Activated naive CD8-positive, alpha-beta T cell treated with anti-CD3 and anti-CD28 coated beads, Interleukin-2, amount 10 ng/mL, durations not matched to agents 7 days and 5 days (primary cell): ENCODE results near the gene COL4A2. TPM values are rescaled to one million over a fixed set of nuclear protein-coding genes. Genes with fewer than 3 reads are reported as not detected.

ENCODE experiments used
- ATAC-seq: fragments of 150-1000 bp; cut with Tn5 transposase; one replicate; pipeline ENCODE4 v1.10.0; 2021; ENCODE audit warnings: low read depth, moderate library complexity
- POLR2A ChIA-PET: fragments of 350-600 bp; sonication (Branson Sonifier 250); formaldehyde crosslinking; loops from one replicate; lab custom pipeline; 2021; ENCODE audit warnings: antibody characterized with exemption; lab: Charles Lee
- DNase-seq: peaks from one replicate; pipeline ENCODE4 v3.0.0; 2021
- H3K27ac Mint-ChIP-seq: one replicate; pipeline ENCODE4 v1.8.0; 2022; ENCODE audit warnings: mild to moderate bottlenecking, mixed read lengths
- H3K27me3 Mint-ChIP-seq: one replicate; pipeline ENCODE4 v1.8.0; 2022; ENCODE audit warnings: mild to moderate bottlenecking, moderate library complexity, mixed read lengths
- H3K36me3 Mint-ChIP-seq: one replicate; pipeline ENCODE4 v1.8.0; 2021; ENCODE audit warnings: mild to moderate bottlenecking, mixed read lengths
- H3K4me1 Mint-ChIP-seq: one replicate; pipeline ENCODE4 v1.8.0; 2021; ENCODE audit warnings: mixed read lengths
- H3K4me3 Mint-ChIP-seq: one replicate; pipeline ENCODE4 v1.8.0; 2022; ENCODE audit warnings: mild to moderate bottlenecking, moderate library complexity, mixed read lengths
- H3K9me3 Mint-ChIP-seq: one replicate; pipeline ENCODE4 v1.8.0; 2021; ENCODE audit warnings: mixed read lengths
- total RNA-seq, 2 experiments: library from RNA; stranded (reverse); gene quantifications; one replicate each; pipeline ENCODE4 v1.2.3, GENCODE V29; 2021

Gene COL4A2
- total RNA-seq, 2 experiments from 2014 or later, result not detected

DNA sequence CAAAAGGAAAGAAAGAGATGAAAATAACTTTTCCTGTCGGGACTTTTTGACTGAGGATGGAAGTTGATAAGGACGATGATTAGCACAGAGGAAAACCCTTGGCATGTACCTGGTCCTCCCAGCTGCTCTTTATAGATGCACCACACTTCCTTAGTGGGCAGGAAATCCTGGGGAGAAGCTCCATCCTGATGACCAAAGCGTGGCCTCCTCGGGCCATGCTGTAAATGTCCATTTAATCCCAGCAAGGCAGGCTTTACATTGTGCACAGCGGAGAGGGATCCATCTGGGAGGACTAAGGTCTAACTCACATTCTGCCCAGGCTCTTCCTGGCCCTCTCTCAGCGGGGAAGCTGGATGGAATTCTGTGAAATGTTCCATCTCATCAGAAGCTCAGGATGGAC is 113.5 kb downstream of the COL4A2 start:
- DNase-seq, result no peak
- no peak for ATAC-seq
- H3K27ac Mint-ChIP-seq, result no peak overlapping the region

GRCh38 chr13:110421061-110421460 is 114.0 kb downstream of the COL4A2 start:
- Mint-ChIP-seq H3K27me3 (peaks cover 86% of the 10 kb centered on the region), H3K4me3 (no peak overlapping the region), H3K9me3 (no peaks in the 10 kb centered on the region), H3K36me3 (no peaks in the 10 kb centered on the region), H3K27ac (no peak overlapping the region), H3K4me1 (peaks cover 13% of the 10 kb centered on the region)
- no peak for ATAC-seq
- POLR2A ChIA-PET, result no interaction called here
- DNase-seq, result no peak

More for the DNA sequence above, 113.5 kb downstream of the COL4A2 start:
- peaks cover 13% of the 10 kb centered on the region for H3K4me1 Mint-ChIP-seq
- H3K9me3 Mint-ChIP-seq, result no peaks in the 10 kb centered on the region
- peaks cover 86% of the 10 kb centered on the region for H3K27me3 Mint-ChIP-seq
- no peaks in the 10 kb centered on the region for H3K36me3 Mint-ChIP-seq
- POLR2A ChIA-PET, result no interaction called here
- no peak overlapping the region for H3K4me3 Mint-ChIP-seq

- POLR2A ChIA-PET, result no interaction called here
- no peaks in the 10 kb centered on the region for H3K36me3 Mint-ChIP-seq
- DNase-seq (no peak), ATAC-seq (peak; percentile 56)
- no peak overlapping the region for H3K27ac Mint-ChIP-seq
- H3K4me3 Mint-ChIP-seq, result no peak overlapping the region
- H3K9me3 Mint-ChIP-seq, result no peaks in the 10 kb centered on the region
- peaks cover 13% of the 10 kb centered on the region for H3K4me1 Mint-ChIP-seq
- H3K27me3 Mint-ChIP-seq, result peaks cover 86% of the 10 kb centered on the region
Measured at GRCh38 chr13:110421696-110422385, 114.8 kb downstream of the COL4A2 start.

GRCh38 chr13:110422913-110423688 is 116.0 kb downstream of the COL4A2 start:
- peaks cover 86% of the 10 kb centered on the region for H3K27me3 Mint-ChIP-seq
- H3K4me1 Mint-ChIP-seq, result peaks cover 11% of the 10 kb centered on the region
- no peaks in the 10 kb centered on the region for H3K9me3 Mint-ChIP-seq
- ATAC-seq, result no peak
- H3K27ac Mint-ChIP-seq, result no peak overlapping the region
- DNase-seq, result no peak
- POLR2A ChIA-PET, result no interaction called here
- no peaks in the 10 kb centered on the region for H3K36me3 Mint-ChIP-seq
- no peak overlapping the region for H3K4me3 Mint-ChIP-seq

GRCh38 chr13:110423689-110424302 is 116.7 kb downstream of the COL4A2 start:
- DNase-seq (no peak), ATAC-seq (no peak)
- Mint-ChIP-seq H3K4me1 (peaks cover 11% of the 10 kb centered on the region), H3K4me3 (no peak overlapping the region), H3K9me3 (no peaks in the 10 kb centered on the region), H3K27ac (no peak overlapping the region), H3K36me3 (no peaks in the 10 kb centered on the region), H3K27me3 (peaks cover 82% of the 10 kb centered on the region)
- POLR2A ChIA-PET, result no interaction called here

- Mint-ChIP-seq H3K4me1 (peaks cover 11% of the 10 kb centered on the region), H3K9me3 (no peaks in the 10 kb centered on the region), H3K36me3 (no peaks in the 10 kb centered on the region), H3K4me3 (no peak overlapping the region), H3K27ac (no peak overlapping the region), H3K27me3 (peaks cover 83% of the 10 kb centered on the region)
- ATAC-seq (no peak), DNase-seq (no peak)
- POLR2A ChIA-PET, result no interaction called here
Measured at GRCh38 chr13:110424569-110425443, 117.7 kb downstream of the COL4A2 start.

DNA sequence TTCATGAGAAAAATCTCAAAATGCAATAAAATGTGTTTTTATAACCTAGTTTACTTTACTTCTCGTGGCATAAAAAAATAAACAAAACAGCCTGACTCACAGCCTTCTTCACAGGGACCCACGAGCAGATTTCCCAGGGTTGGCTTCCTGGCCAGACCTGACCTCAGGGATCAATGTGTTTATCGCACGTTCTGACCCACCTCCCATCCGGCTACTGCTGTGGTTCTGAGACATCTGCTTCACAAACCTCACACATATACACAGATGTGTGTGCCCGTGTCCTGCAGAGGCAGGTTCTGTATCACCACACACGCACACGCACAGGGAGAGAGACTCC is 118.3 kb downstream of the COL4A2 start:
- Mint-ChIP-seq H3K27ac (no peak overlapping the region), H3K4me3 (no peak overlapping the region), H3K27me3 (peaks cover 81% of the 10 kb centered on the region), H3K9me3 (no peaks in the 10 kb centered on the region), H3K36me3 (no peaks in the 10 kb centered on the region), H3K4me1 (peaks cover 11% of the 10 kb centered on the region)
- POLR2A ChIA-PET, result no interaction called here
- no peak for ATAC-seq
- DNase-seq, result no peak

DNA sequence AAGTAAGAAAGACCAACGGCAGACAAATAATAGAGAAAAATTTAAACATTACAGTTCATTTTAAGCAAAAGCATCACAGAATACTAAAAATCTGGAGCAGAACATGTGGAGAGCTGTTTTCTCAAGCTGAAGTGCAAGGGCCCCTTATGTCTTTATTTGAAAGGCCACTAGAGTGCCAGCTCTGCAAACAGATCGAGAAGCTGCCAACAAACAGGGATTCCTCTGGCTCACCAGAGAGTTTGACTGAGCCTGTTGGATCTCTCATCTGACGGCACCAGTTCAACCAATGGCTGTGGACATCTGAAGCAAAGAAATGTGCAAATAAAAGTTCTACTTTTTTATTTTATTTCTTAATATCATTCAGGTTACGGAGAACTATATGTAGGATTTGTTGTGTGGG is 119.7 kb downstream of the COL4A2 start:
- Mint-ChIP-seq H3K36me3 (no peaks in the 10 kb centered on the region), H3K27ac (no peak overlapping the region), H3K4me3 (no peak overlapping the region), H3K9me3 (no peaks in the 10 kb centered on the region), H3K27me3 (peaks cover 75% of the 10 kb centered on the region), H3K4me1 (peaks cover 4% of the 10 kb centered on the region)
- ATAC-seq, result no peak
- no peak for DNase-seq
- POLR2A ChIA-PET, result no interaction called here

GRCh38 chr13:110428313-110428712 is 121.2 kb downstream of the COL4A2 start:
- H3K27ac Mint-ChIP-seq, result no peak overlapping the region
- peaks cover 79% of the 10 kb centered on the region for H3K27me3 Mint-ChIP-seq
- no peaks in the 10 kb centered on the region for H3K9me3 Mint-ChIP-seq
- DNase-seq, result no peak
- no peaks in the 10 kb centered on the region for H3K36me3 Mint-ChIP-seq
- no peak overlapping the region for H3K4me3 Mint-ChIP-seq
- no peaks in the 10 kb centered on the region for H3K4me1 Mint-ChIP-seq
- ATAC-seq, result no peak
- POLR2A ChIA-PET, result no interaction called here

- Mint-ChIP-seq H3K36me3 (no peaks in the 10 kb centered on the region), H3K27me3 (peaks cover 71% of the 10 kb centered on the region), H3K27ac (no peak overlapping the region), H3K9me3 (no peaks in the 10 kb centered on the region), H3K4me1 (no peaks in the 10 kb centered on the region), H3K4me3 (no peak overlapping the region)
- POLR2A ChIA-PET, result no interaction called here
- ATAC-seq (no peak), DNase-seq (no peak)
Measured at GRCh38 chr13:110430391-110431336, 123.6 kb downstream of the COL4A2 start.

DNA sequence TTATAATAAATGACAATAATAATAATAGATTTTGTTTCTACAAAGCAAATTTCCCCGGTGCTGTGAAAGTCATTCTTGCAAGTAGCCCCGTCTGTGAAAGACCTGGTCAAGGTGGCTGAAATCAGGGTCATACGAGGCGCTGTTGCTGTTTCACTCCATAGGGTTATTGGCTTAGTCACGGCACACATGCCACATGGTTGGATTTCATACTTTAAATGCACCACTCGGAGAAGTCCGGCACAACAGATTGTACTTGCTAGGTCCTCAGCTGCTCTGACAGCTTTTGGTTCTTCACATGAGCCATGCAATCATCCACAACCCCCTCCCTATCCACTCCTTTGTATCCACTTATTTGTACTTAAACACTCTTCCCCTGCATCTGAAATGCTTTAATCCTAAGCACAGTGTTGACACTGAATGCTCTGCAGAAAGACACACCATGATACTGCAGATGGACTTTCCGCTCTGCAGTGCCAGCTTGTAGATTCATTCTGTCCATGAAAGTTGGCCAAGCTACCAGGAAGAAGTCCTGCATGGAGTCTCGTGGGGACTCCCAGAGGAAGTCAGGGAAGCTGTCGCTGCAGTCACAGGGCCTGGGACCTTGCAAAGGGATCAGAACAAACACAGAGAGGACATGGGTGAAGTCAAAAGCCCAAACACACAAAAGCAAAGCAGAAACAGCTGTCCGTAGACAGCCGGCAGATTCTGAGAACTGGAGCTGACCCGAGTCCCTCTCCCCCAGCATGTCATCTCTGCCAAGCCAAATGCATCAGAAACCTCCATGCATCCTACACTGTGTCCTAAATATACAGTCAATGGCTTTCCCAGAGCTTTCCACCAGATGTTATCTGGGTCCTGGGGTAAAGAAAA is 124.6 kb downstream of the COL4A2 start:
- DNase-seq (no peak), ATAC-seq (no peak)
- Mint-ChIP-seq H3K36me3 (no peaks in the 10 kb centered on the region), H3K27ac (no peak overlapping the region), H3K9me3 (no peaks in the 10 kb centered on the region), H3K4me1 (no peaks in the 10 kb centered on the region), H3K4me3 (no peak overlapping the region), H3K27me3 (peaks cover 67% of the 10 kb centered on the region)
- POLR2A ChIA-PET, result no interaction called here

GRCh38 chr13:110432522-110432921 is 125.4 kb downstream of the COL4A2 start:
- H3K27ac Mint-ChIP-seq, result no peak overlapping the region
- ATAC-seq (no peak), DNase-seq (no peak)
- peaks cover 60% of the 10 kb centered on the region for H3K27me3 Mint-ChIP-seq
- no peaks in the 10 kb centered on the region for H3K9me3 Mint-ChIP-seq
- H3K4me3 Mint-ChIP-seq, result no peak overlapping the region
- POLR2A ChIA-PET, result no interaction called here
- no peaks in the 10 kb centered on the region for H3K4me1 Mint-ChIP-seq
- H3K36me3 Mint-ChIP-seq, result no peaks in the 10 kb centered on the region
